ENCODE measurements around the gene MTCL1.

MTCL1 gene

GRCh38 chr18:8847900-8848299 is 142.5 kb downstream of the MTCL1 start:
- Histone ChIP-seq H3K9ac (ENCODE audit: low read length in 2 of 2) (no peak overlapping the region), H3K27me3 (ENCODE audit: control insufficient read depth in 1 of 2, insufficient read depth in 2 of 2, low read length in 2 of 2) (no peaks in the 10 kb centered on the region), H3K9me3 (ENCODE audit: control insufficient read depth in 2 of 2, low read length in 2 of 2) (no peaks in the 10 kb centered on the region), H3K36me3 (ENCODE audit: control insufficient read depth in 2 of 2, insufficient read depth in 2 of 2, low read length in 2 of 2) (no peaks in the 10 kb centered on the region), H3K27ac (ENCODE audit: low read length) (peak overlapping the region; percentile 11), H3K4me3 (ENCODE audit: low read length in 2 of 2) (no peak overlapping the region), H3K4me1 (ENCODE audit: control insufficient read depth, insufficient read depth, low read length) (peaks cover 18% of the 10 kb centered on the region)

DNA sequence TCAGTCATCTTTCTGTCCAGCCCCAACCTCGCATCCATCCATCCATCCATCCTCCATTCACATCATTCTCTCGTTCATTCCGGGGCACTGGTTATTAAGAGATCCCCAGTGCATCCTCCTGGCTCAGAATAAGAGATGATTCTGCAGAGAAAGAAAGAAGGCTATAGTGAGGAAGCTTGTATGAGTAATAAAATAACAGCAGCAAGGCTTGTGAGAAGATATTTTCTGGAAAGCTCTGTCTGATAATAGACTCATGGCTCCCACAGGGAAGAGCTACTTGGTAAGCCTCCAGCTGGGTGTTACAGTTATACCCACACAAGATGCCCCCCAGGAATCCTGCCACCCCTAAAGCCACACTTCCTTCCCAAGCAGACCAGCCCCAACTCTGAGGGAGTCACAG is 143.2 kb downstream of the MTCL1 start:
- Histone ChIP-seq H3K9me3 (ENCODE audit: control insufficient read depth in 2 of 2, low read length in 2 of 2) (no peaks in the 10 kb centered on the region), H3K9ac (ENCODE audit: low read length in 2 of 2) (no peak overlapping the region), H3K4me1 (ENCODE audit: control insufficient read depth, insufficient read depth, low read length) (peaks cover 18% of the 10 kb centered on the region), H3K36me3 (ENCODE audit: control insufficient read depth in 2 of 2, insufficient read depth in 2 of 2, low read length in 2 of 2) (no peaks in the 10 kb centered on the region), H3K4me3 (ENCODE audit: low read length in 2 of 2) (peak overlapping the region in 1 of 2 donors; percentile 11), H3K27ac (ENCODE audit: low read length) (no peak overlapping the region), H3K27me3 (ENCODE audit: control insufficient read depth in 1 of 2, insufficient read depth in 2 of 2, low read length in 2 of 2) (no peaks in the 10 kb centered on the region)

DNA sequence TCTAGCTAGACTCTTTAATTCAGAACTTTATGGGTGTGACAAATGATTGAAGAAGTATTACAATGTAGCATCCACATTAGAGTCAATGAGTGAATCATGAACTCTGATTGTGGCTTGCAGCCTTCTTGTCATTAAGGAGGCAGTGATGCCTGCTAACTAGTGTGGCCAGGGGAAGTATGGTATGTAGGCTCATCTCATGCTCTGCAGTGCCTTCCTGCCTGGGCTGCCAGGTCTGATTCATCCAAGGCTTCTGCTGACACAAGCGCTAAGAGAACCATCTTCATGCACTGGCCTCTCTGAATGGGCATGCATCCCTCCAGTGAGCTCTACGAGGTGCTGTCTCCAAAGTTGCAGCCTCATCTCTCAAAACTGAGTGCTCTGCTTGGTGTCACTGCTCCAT is 144.3 kb downstream of the MTCL1 start:
- Histone ChIP-seq H3K27me3 (ENCODE audit: control insufficient read depth in 1 of 2, insufficient read depth in 2 of 2, low read length in 2 of 2) (no peaks in the 10 kb centered on the region), H3K36me3 (ENCODE audit: control insufficient read depth in 2 of 2, insufficient read depth in 2 of 2, low read length in 2 of 2) (no peaks in the 10 kb centered on the region), H3K27ac (ENCODE audit: low read length) (no peak overlapping the region), H3K4me1 (ENCODE audit: control insufficient read depth, insufficient read depth, low read length) (peaks cover 18% of the 10 kb centered on the region), H3K9me3 (ENCODE audit: control insufficient read depth in 2 of 2, low read length in 2 of 2) (no peaks in the 10 kb centered on the region), H3K4me3 (ENCODE audit: low read length in 2 of 2) (no peak overlapping the region), H3K9ac (ENCODE audit: low read length in 2 of 2) (no peak overlapping the region)

DNA sequence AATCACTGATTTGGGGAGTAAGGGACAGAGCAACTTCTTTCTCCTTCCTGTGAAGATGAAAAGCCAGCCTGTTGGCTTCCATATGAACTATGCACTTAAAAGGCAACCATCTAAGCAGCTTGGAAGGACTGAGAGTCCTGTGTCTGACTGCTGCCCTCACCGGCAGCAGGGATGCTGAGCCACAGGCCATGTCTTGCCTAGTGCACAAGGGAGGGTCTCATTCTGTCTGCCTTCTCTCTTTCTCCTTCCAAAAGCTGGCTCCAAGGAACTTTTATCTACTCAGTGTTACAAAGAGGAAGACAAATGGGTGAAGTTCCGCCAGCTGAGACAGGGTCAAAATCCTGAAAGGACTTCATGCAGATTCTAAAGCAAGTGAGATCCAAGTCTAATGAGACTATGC is 146.3 kb downstream of the MTCL1 start:
- H3K4me1 ChIP-seq (ENCODE audit: control insufficient read depth, insufficient read depth, low read length) = peaks cover 18% of the 10 kb centered on the region
- no peak overlapping the region for H3K4me3 ChIP-seq (ENCODE audit: low read length in 2 of 2)
- H3K36me3 ChIP-seq (ENCODE audit: control insufficient read depth in 2 of 2, insufficient read depth in 2 of 2, low read length in 2 of 2) = no peaks in the 10 kb centered on the region
- H3K27ac ChIP-seq (ENCODE audit: low read length) = no peak overlapping the region
- no peak overlapping the region for H3K9ac ChIP-seq (ENCODE audit: low read length in 2 of 2)
- H3K9me3 ChIP-seq (ENCODE audit: control insufficient read depth in 2 of 2, low read length in 2 of 2) = no peaks in the 10 kb centered on the region
- no peaks in the 10 kb centered on the region for H3K27me3 ChIP-seq (ENCODE audit: control insufficient read depth in 1 of 2, insufficient read depth in 2 of 2, low read length in 2 of 2)

- no peaks in the 10 kb centered on the region for H3K4me1 ChIP-seq (ENCODE audit: control insufficient read depth, insufficient read depth, low read length)
- H3K27me3 ChIP-seq (ENCODE audit: control insufficient read depth in 1 of 2, insufficient read depth in 2 of 2, low read length in 2 of 2) = no peaks in the 10 kb centered on the region
- H3K9ac ChIP-seq (ENCODE audit: low read length in 2 of 2) = no peak overlapping the region
- H3K4me3 ChIP-seq (ENCODE audit: low read length in 2 of 2) = no peak overlapping the region
- no peaks in the 10 kb centered on the region for H3K9me3 ChIP-seq (ENCODE audit: control insufficient read depth in 2 of 2, low read length in 2 of 2)
- H3K27ac ChIP-seq (ENCODE audit: low read length) = no peak overlapping the region
- H3K36me3 ChIP-seq (ENCODE audit: control insufficient read depth in 2 of 2, insufficient read depth in 2 of 2, low read length in 2 of 2) = no peaks in the 10 kb centered on the region
Measured at GRCh38 chr18:8854550-8854949, 149.2 kb downstream of the MTCL1 start.

DNA sequence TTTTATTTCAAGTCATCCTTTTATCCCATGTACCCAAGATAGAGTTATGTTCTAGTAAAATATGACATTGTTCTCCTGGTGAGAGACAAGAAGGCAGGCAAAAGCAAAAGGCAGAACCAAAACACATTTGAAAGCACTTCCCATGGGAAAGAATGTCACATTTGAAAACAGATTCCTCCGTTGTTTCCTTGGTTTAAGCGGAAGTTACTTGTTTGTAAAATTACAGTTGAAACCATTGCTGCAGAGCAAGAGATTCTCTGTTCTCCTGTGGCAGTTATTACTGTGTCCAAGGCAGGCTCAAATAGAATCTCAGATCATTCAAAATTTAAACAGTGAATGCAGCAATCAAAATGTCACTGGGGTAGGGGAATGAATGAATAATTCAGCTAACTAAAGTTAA is 149.6 kb downstream of the MTCL1 start:
- Histone ChIP-seq H3K4me1 (ENCODE audit: control insufficient read depth, insufficient read depth, low read length) (no peaks in the 10 kb centered on the region), H3K4me3 (ENCODE audit: low read length in 2 of 2) (no peak overlapping the region), H3K27ac (ENCODE audit: low read length) (no peak overlapping the region), H3K9ac (ENCODE audit: low read length in 2 of 2) (no peak overlapping the region), H3K27me3 (ENCODE audit: control insufficient read depth in 1 of 2, insufficient read depth in 2 of 2, low read length in 2 of 2) (no peaks in the 10 kb centered on the region), H3K36me3 (ENCODE audit: control insufficient read depth in 2 of 2, insufficient read depth in 2 of 2, low read length in 2 of 2) (no peaks in the 10 kb centered on the region), H3K9me3 (ENCODE audit: control insufficient read depth in 2 of 2, low read length in 2 of 2) (no peaks in the 10 kb centered on the region)

- no peaks in the 10 kb centered on the region for H3K4me1 ChIP-seq (ENCODE audit: control insufficient read depth, insufficient read depth, low read length)
- no peaks in the 10 kb centered on the region for H3K9me3 ChIP-seq (ENCODE audit: control insufficient read depth in 2 of 2, low read length in 2 of 2)
- no peaks in the 10 kb centered on the region for H3K36me3 ChIP-seq (ENCODE audit: control insufficient read depth in 2 of 2, insufficient read depth in 2 of 2, low read length in 2 of 2)
- H3K27ac ChIP-seq (ENCODE audit: low read length) = no peak overlapping the region
- no peak overlapping the region for H3K4me3 ChIP-seq (ENCODE audit: low read length in 2 of 2)
- no peak overlapping the region for H3K9ac ChIP-seq (ENCODE audit: low read length in 2 of 2)
- no peaks in the 10 kb centered on the region for H3K27me3 ChIP-seq (ENCODE audit: control insufficient read depth in 1 of 2, insufficient read depth in 2 of 2, low read length in 2 of 2)
Measured at GRCh38 chr18:8856212-8856611, 150.9 kb downstream of the MTCL1 start.

DNA sequence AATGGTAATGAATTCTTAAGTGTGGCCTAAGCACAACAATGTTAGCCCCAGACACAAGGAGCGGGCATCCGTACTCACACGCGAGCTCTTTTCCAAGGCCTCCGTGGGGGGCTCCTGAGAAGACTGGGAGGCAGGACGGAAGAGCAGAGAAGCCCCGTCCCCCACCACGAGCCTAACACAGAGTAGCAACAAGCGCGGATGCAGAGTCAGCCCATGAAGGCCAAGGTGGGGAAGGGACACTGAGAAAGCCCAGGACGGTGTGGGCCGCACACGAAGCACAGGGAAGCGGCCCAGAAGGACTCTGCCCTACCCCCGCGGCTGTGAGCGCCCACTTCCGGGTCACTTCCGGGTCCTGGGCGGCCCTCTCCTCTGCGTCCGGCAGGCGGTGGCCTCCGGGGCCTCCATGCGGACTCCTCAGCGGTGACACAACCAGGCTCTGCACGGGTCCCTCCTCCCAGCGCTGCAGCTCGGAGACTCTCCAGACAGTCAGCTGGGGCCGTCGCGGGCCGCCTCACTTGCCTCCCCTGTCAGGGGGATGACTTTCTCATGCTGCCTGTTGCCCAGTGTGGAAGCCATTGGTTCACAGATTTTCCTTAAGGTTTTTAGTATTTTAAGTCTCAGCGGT is 151.5 kb downstream of the MTCL1 start:
- H3K9ac ChIP-seq (ENCODE audit: low read length in 2 of 2) = no peak overlapping the region
- no peak overlapping the region for H3K4me3 ChIP-seq (ENCODE audit: low read length in 2 of 2)
- H3K36me3 ChIP-seq (ENCODE audit: control insufficient read depth in 2 of 2, insufficient read depth in 2 of 2, low read length in 2 of 2) = no peaks in the 10 kb centered on the region
- H3K9me3 ChIP-seq (ENCODE audit: control insufficient read depth in 2 of 2, low read length in 2 of 2) = no peaks in the 10 kb centered on the region
- H3K27me3 ChIP-seq (ENCODE audit: control insufficient read depth in 1 of 2, insufficient read depth in 2 of 2, low read length in 2 of 2) = no peaks in the 10 kb centered on the region
- no peaks in the 10 kb centered on the region for H3K4me1 ChIP-seq (ENCODE audit: control insufficient read depth, insufficient read depth, low read length)
- H3K27ac ChIP-seq (ENCODE audit: low read length) = no peak overlapping the region

DNA sequence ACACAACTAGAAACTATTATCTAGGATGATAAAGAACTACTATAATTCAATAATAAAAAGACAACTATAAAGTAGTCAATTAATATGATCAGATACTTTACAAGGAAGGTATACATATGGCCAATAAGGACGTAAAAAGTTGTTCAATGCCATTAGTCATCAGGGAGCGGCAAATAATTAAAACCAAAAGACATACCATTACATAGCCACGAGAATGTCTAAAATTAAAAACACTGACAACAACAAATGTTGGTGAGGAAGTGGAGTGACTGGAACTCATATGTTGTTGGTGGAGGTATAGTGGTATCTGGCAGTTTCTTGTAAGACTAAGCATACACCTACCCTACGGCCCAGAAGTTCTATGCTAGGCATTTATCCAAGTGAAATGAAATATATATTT is 152.4 kb downstream of the MTCL1 start:
- Histone ChIP-seq H3K4me1 (ENCODE audit: control insufficient read depth, insufficient read depth, low read length) (no peaks in the 10 kb centered on the region), H3K36me3 (ENCODE audit: control insufficient read depth in 2 of 2, insufficient read depth in 2 of 2, low read length in 2 of 2) (no peaks in the 10 kb centered on the region), H3K4me3 (ENCODE audit: low read length in 2 of 2) (no peak overlapping the region), H3K27me3 (ENCODE audit: control insufficient read depth in 1 of 2, insufficient read depth in 2 of 2, low read length in 2 of 2) (no peaks in the 10 kb centered on the region), H3K9me3 (ENCODE audit: control insufficient read depth in 2 of 2, low read length in 2 of 2) (no peaks in the 10 kb centered on the region), H3K9ac (ENCODE audit: low read length in 2 of 2) (no peak overlapping the region), H3K27ac (ENCODE audit: low read length) (no peak overlapping the region)

- Histone ChIP-seq H3K9me3 (ENCODE audit: control insufficient read depth in 2 of 2, low read length in 2 of 2) (no peaks in the 10 kb centered on the region), H3K9ac (ENCODE audit: low read length in 2 of 2) (no peak overlapping the region), H3K27me3 (ENCODE audit: control insufficient read depth in 1 of 2, insufficient read depth in 2 of 2, low read length in 2 of 2) (no peaks in the 10 kb centered on the region), H3K4me1 (ENCODE audit: control insufficient read depth, insufficient read depth, low read length) (no peaks in the 10 kb centered on the region), H3K4me3 (ENCODE audit: low read length in 2 of 2) (no peak overlapping the region), H3K36me3 (ENCODE audit: control insufficient read depth in 2 of 2, insufficient read depth in 2 of 2, low read length in 2 of 2) (no peaks in the 10 kb centered on the region), H3K27ac (ENCODE audit: low read length) (no peak overlapping the region)
Measured at GRCh38 chr18:8858888-8859511, 153.6 kb downstream of the MTCL1 start.

- Histone ChIP-seq H3K9me3 (ENCODE audit: control insufficient read depth in 2 of 2, low read length in 2 of 2) (no peaks in the 10 kb centered on the region), H3K27ac (ENCODE audit: low read length) (no peak overlapping the region), H3K9ac (ENCODE audit: low read length in 2 of 2) (no peak overlapping the region), H3K27me3 (ENCODE audit: control insufficient read depth in 1 of 2, insufficient read depth in 2 of 2, low read length in 2 of 2) (no peaks in the 10 kb centered on the region), H3K4me3 (ENCODE audit: low read length in 2 of 2) (no peak overlapping the region), H3K4me1 (ENCODE audit: control insufficient read depth, insufficient read depth, low read length) (no peaks in the 10 kb centered on the region), H3K36me3 (ENCODE audit: control insufficient read depth in 2 of 2, insufficient read depth in 2 of 2, low read length in 2 of 2) (no peaks in the 10 kb centered on the region)
Measured at GRCh38 chr18:8860845-8861642, 155.7 kb downstream of the MTCL1 start.
